Neuronal stem cell (in vitro differentiated cells): ENCODE data around the gene MSX1. TPM values are rescaled to one million over a fixed set of nuclear protein-coding genes. Genes with fewer than 3 reads are reported as not detected.

Experiments used
- DNase-seq: peaks from one replicate; pipeline ENCODE4 v3.0.0-alpha.2; 2013; ENCODE audit warnings: low spot score
- H2AFZ ChIP-seq: one replicate; pipeline ENCODE4 v1.6.1; 2013; ENCODE audit warnings: mild to moderate bottlenecking, low read length, inconsistent platforms
- H2AK5ac ChIP-seq: 2 replicates; pipeline ENCODE4 v1.6.1; 2013; ENCODE audit warnings: low read depth, mild to moderate bottlenecking, inconsistent platforms, low read length, moderate library complexity, mixed read lengths
- H2BK120ac ChIP-seq: 2 replicates; pipeline ENCODE4 v1.6.1; 2013; ENCODE audit warnings: low read depth, mild to moderate bottlenecking, inconsistent platforms, low read length, moderate library complexity, mixed read lengths
- H2BK12ac ChIP-seq: one replicate; pipeline ENCODE4 v1.6.1; 2013; ENCODE audit warnings: low read length, inconsistent platforms
- H2BK15ac ChIP-seq: 2 replicates; pipeline ENCODE4 v1.6.1; 2013; ENCODE audit warnings: mild to moderate bottlenecking, low read length, inconsistent platforms, mixed read lengths
- H2BK5ac ChIP-seq: one replicate; pipeline ENCODE4 v1.6.1; 2013; ENCODE audit warnings: inconsistent platforms, mild to moderate bottlenecking, low read length, moderate library complexity
- H3K14ac ChIP-seq: one replicate; pipeline ENCODE4 v1.6.1; 2013; ENCODE audit warnings: low read length, inconsistent platforms
- H3K18ac ChIP-seq: 2 replicates; pipeline ENCODE4 v1.6.1; 2013; ENCODE audit warnings: low read length, inconsistent platforms
- H3K23ac ChIP-seq: 2 replicates; pipeline ENCODE4 v1.6.1; 2013; ENCODE audit warnings: low read depth, mild to moderate bottlenecking, mixed read lengths, low read length, inconsistent platforms; ENCODE audit not compliant: poor library complexity
- H3K27ac ChIP-seq: replicated peaks from 3 replicates; pipeline ENCODE4 v1.5.1; 2013; ENCODE audit warnings: low read length, inconsistent platforms
- H3K27me3 ChIP-seq, 3 experiments: 2 replicates each; pipeline ENCODE4 v1.6.1; 2013; ENCODE audit warnings: low read length in 3 of 3, mild to moderate bottlenecking in 2 of 3, inconsistent platforms in 1 of 3, low read depth in 1 of 3, mixed read lengths in 1 of 3, moderate library complexity in 1 of 3; ENCODE audit not compliant: control insufficient read depth in 3 of 3, insufficient read depth in 3 of 3
- H3K36me3 ChIP-seq, 2 donors: replicated peaks in 1 of 2; 2 replicates each; pipeline ENCODE4 v1.6.1; 2013; ENCODE audit warnings: low read length in 2 of 2; ENCODE audit not compliant: control insufficient read depth in 2 of 2, insufficient read depth in 2 of 2
- H3K4ac ChIP-seq: 2 replicates; pipeline ENCODE4 v1.6.1; 2013; ENCODE audit warnings: inconsistent platforms, mild to moderate bottlenecking, low read length, moderate library complexity
- H3K4me1 ChIP-seq, 2 donors: 1 replicate in 1 of 2; 2 replicates in 1 of 2; pipeline ENCODE4 v1.6.1; 2013; ENCODE audit warnings: low read length in 2 of 2, low read depth in 1 of 2; ENCODE audit not compliant: control insufficient read depth in 2 of 2, insufficient read depth in 1 of 2
- H3K4me2 ChIP-seq: one replicate; pipeline ENCODE4 v1.6.1; 2013; ENCODE audit warnings: mild to moderate bottlenecking, low read length, inconsistent platforms; ENCODE audit not compliant: insufficient read depth, poor library complexity, severe bottlenecking
- H3K4me3 ChIP-seq, 2 donors: 2 replicates each; pipeline ENCODE4 v1.5.1; 2013; ENCODE audit warnings: low read length in 2 of 2, mild to moderate bottlenecking in 2 of 2, inconsistent platforms in 1 of 2, moderate library complexity in 1 of 2
- H3K79me1 ChIP-seq: one replicate; pipeline ENCODE4 v1.6.1; 2013; ENCODE audit warnings: low read depth, mild to moderate bottlenecking, inconsistent platforms, low read length, moderate library complexity
- H3K9ac ChIP-seq: one replicate; pipeline ENCODE4 v1.6.1; 2013; ENCODE audit warnings: mild to moderate bottlenecking, low read depth, low read length, inconsistent platforms; ENCODE audit not compliant: poor library complexity
- H3K9me3 ChIP-seq, 2 donors: replicated peaks in 1 of 2; 2 replicates each; pipeline versions ENCODE3 to v1.6.1; 2013; ENCODE audit warnings: low read length in 2 of 2, mild to moderate bottlenecking in 2 of 2, inconsistent platforms in 1 of 2, low read depth in 1 of 2, mixed read lengths in 1 of 2, moderate library complexity in 1 of 2; ENCODE audit not compliant: control insufficient read depth in 2 of 2, insufficient read depth in 1 of 2
- H4K8ac ChIP-seq: one replicate; pipeline ENCODE4 v1.6.1; 2013; ENCODE audit warnings: low read depth, mild to moderate bottlenecking, inconsistent platforms, low read length, moderate library complexity
- H4K91ac ChIP-seq: one replicate; pipeline ENCODE4 v1.6.1; 2013; ENCODE audit warnings: low read length, low read depth, mild to moderate bottlenecking, inconsistent platforms; ENCODE audit not compliant: poor library complexity
- WGBS, 2 donors: extraction: QIAGEN DNeasy Blood & Tissue Kit; methylation state at CpG; one replicate each; pipeline ENCODE4 v1.1.7; 2013; ENCODE audit warnings: missing lambda C conversion rate in 2 of 2, mixed read lengths in 1 of 2; ENCODE audit not compliant: insufficient read length in 2 of 2, insufficient replicate concordance in 1 of 2; ENCODE audit errors: extremely low coverage in 2 of 2; 5-methylcytosine and 5-hydroxymethylcytosine counted together
- polyA plus RNA-seq, 2 experiments: library from polyadenylated mRNA; stranded (reverse); fragments of 200-250 nt; gene quantifications; one replicate each; pipeline ENCODE4 v1.2.3, GENCODE V29; 2013

MSX1 gene
- polyA plus RNA-seq (2013, experiment 1 of 2) = 1.6 TPM
- 1.8 TPM for polyA plus RNA-seq (2013, experiment 2 of 2)

GRCh38 chr4:4859325-4859798, at the start of gene MSX1:
Gene MSX1 (plus strand): TSS chr4:4859665. CDS start chr4:4859900, 235 bp downstream.
- H3K36me3 ChIP-seq = no peaks in the 10 kb centered on the region
- no peak within 1 kb of the TSS for H3K27ac ChIP-seq
- peak within 1 kb of the TSS; percentile 20 for H2BK5ac ChIP-seq
- no CpG with 5 or more reads among the region's 44 CpGs for WGBS, 2 donors
- H2BK15ac ChIP-seq = peak within 1 kb of the TSS; percentile 76
- H3K18ac ChIP-seq = peak within 1 kb of the TSS; percentile 89
- no peak within 1 kb of the TSS for H4K8ac ChIP-seq
- H3K27me3 ChIP-seq = peaks cover 66 to 94% (median 92%) of the 10 kb centered on the region in 3 experiments
- H3K14ac ChIP-seq = peak within 1 kb of the TSS; percentile 77
- peak within 1 kb of the TSS; percentile 90 for H3K4me2 ChIP-seq
- no peak within 1 kb of the TSS for H2BK120ac ChIP-seq
- no peak within 1 kb of the TSS for H3K23ac ChIP-seq
- no peak within 1 kb of the TSS for H2BK12ac ChIP-seq
- H2AFZ ChIP-seq = peak within 1 kb of the TSS; percentile 94
- peaks cover 3% of the 10 kb centered on the region for H3K79me1 ChIP-seq
- DNase-seq = peak; percentile 89
- peaks cover 0 to 21% of the 10 kb centered on the region in 2 donors for H3K9me3 ChIP-seq
- no peak within 1 kb of the TSS for H4K91ac ChIP-seq
- H3K4ac ChIP-seq = no peak within 1 kb of the TSS
- H3K9ac ChIP-seq = peak within 1 kb of the TSS; percentile 85
- H3K4me3 ChIP-seq = peak within 1 kb of the TSS; percentile 48 to 80
- peaks cover 4 to 20% of the 10 kb centered on the region in 2 donors for H3K4me1 ChIP-seq
- H2AK5ac ChIP-seq = peak within 1 kb of the TSS; percentile 42

- Histone ChIP-seq H3K4me1 (no peaks in the 10 kb centered on the region), H2BK120ac (no peak overlapping the region), H3K27me3 (peaks cover 0 to 4% (median 0%) of the 10 kb centered on the region in 3 experiments), H3K4ac (no peak overlapping the region), H3K36me3 (no peaks in the 10 kb centered on the region), H3K4me3 (no peak overlapping the region), H2BK5ac (no peak overlapping the region), H3K9me3 (peaks cover 0 to 1% of the 10 kb centered on the region in 2 donors), H2AK5ac (no peak overlapping the region), H3K27ac (no peak overlapping the region), H3K9ac (no peak overlapping the region), H3K23ac (no peak overlapping the region), H4K91ac (no peak overlapping the region), H3K4me2 (no peak overlapping the region), H3K18ac (no peak overlapping the region), H2BK15ac (no peak overlapping the region), H3K79me1 (no peaks in the 10 kb centered on the region), H2BK12ac (no peak overlapping the region), H2AFZ (no peak overlapping the region), H3K14ac (no peak overlapping the region), H4K8ac (no peak overlapping the region)
- no peak for DNase-seq
- WGBS, 2 donors = no CpG with 5 or more reads among the region's 8 CpGs
These were observed 49.2 kb upstream of the MSX1 start for GRCh38 chr4:4810092-4810774.

DNA sequence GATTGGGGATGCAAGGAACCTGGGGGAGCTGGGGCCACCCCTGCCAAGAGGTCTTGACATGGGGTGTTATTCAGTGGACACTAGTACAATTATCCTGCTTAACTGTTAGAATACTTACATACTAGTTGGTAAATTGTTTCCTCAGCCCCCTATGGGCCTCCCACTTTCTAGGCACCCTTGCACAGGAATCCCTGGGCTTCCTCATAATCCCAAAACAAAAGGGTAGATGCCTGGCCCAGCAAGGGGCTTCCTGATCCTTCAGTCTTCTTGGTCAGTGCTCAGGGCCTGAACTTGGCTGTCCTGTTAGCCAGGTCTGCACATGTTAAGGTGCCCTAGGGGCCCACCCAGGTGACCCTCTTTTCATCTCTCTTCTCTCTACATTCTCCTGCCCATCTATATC, 48.7 kb upstream of the MSX1 start:
- Histone ChIP-seq H3K4me3 (no peak overlapping the region), H3K23ac (no peak overlapping the region), H2BK12ac (no peak overlapping the region), H2BK5ac (no peak overlapping the region), H3K9ac (no peak overlapping the region), H3K36me3 (no peaks in the 10 kb centered on the region), H2BK120ac (no peak overlapping the region), H3K18ac (no peak overlapping the region), H3K27me3 (peaks cover 0 to 4% (median 0%) of the 10 kb centered on the region in 3 experiments), H2AFZ (no peak overlapping the region), H3K79me1 (no peaks in the 10 kb centered on the region), H3K27ac (no peak overlapping the region), H3K9me3 (peaks cover 0 to 1% of the 10 kb centered on the region in 2 donors), H3K4me1 (no peaks in the 10 kb centered on the region), H3K4ac (no peak overlapping the region), H4K8ac (no peak overlapping the region), H4K91ac (no peak overlapping the region), H3K14ac (no peak overlapping the region), H3K4me2 (no peak overlapping the region), H2BK15ac (no peak overlapping the region), H2AK5ac (no peak overlapping the region)
- no peak for DNase-seq

- H2BK5ac ChIP-seq = no peak overlapping the region
- no peak overlapping the region for H3K4me2 ChIP-seq
- H3K4me1 ChIP-seq = no peaks in the 10 kb centered on the region
- no peak overlapping the region for H3K27ac ChIP-seq
- H4K91ac ChIP-seq = no peak overlapping the region
- H2BK120ac ChIP-seq = no peak overlapping the region
- H3K23ac ChIP-seq = no peak overlapping the region
- H4K8ac ChIP-seq = no peak overlapping the region
- no CpG with 5 or more reads among the region's 4 CpGs for WGBS, 2 donors
- peaks cover 0 to 3% of the 10 kb centered on the region in 2 donors for H3K9me3 ChIP-seq
- H3K18ac ChIP-seq = no peak overlapping the region
- no peak overlapping the region for H2AK5ac ChIP-seq
- H2BK15ac ChIP-seq = no peak overlapping the region
- no peak overlapping the region for H3K9ac ChIP-seq
- H2AFZ ChIP-seq = no peak overlapping the region
- H3K4ac ChIP-seq = no peak overlapping the region
- peaks cover 0 to 4% (median 0%) of the 10 kb centered on the region in 3 experiments for H3K27me3 ChIP-seq
- H3K36me3 ChIP-seq = no peaks in the 10 kb centered on the region
- H3K14ac ChIP-seq = no peak overlapping the region
- no peaks in the 10 kb centered on the region for H3K79me1 ChIP-seq
- no peak overlapping the region for H3K4me3 ChIP-seq
- H2BK12ac ChIP-seq = no peak overlapping the region
- DNase-seq = no peak
These were observed 47.2 kb upstream of the MSX1 start for GRCh38 chr4:4812145-4812794.
